NCI-H2227 (cell line): ENCODE results near the gene TOM1L2.
"Not testable (repeated sequence)": the region's sequence is repeated elsewhere in the genome, so short reads cannot be mapped to it uniquely, and the experiment has no call there.

Source experiments
- DNase-seq: peaks from one replicate; lab custom pipeline; 2025; ENCODE audit not compliant: unreplicated experiment; lab: John Stamatoyannopoulos, UW

The TOM1L2 gene

GRCh38 chr17:17995887-17996286 lies 23.7 kb upstream of the TOM1L2 start:
- not testable (repeated sequence) for DNase-seq

DNA sequence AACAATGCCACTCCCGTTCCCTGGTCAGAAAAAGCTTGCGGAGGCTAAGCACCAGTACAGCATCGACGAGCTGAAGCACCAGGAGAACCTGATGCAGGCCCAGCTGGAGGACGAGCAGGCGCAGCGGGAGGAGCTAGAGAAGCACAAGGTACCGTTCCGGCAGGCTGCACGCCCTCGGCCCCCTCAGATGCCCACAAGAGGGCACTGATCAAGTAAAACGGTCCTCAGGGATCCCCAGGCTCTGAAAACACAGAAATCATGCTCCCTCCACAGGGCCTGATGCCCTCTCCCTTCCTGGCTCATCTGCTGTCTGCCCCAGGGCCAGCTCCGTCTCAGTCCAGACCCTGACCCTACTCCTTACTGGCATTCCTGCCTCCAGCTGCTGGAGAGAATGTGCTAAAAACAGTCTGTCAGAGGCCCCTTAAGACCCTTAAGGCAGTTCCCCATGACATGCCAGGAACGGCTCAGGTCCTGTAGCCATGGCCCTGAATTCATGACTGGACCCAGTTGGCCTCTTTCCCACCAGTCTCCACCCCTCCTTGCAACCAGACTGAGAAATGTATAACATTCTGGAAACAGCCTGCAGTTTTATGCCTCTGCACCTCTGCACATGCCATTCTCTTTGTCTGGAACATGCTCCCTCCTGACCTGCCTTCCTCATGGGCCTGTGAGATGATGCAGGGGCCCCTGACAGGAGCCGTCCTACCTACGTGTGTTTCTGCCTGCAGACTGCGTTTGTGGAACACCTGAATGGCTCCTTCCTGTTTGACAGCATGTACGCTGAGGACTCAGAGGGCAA lies 22.3 kb upstream of the TOM1L2 start:
- peak; percentile 22 for DNase-seq

DNA sequence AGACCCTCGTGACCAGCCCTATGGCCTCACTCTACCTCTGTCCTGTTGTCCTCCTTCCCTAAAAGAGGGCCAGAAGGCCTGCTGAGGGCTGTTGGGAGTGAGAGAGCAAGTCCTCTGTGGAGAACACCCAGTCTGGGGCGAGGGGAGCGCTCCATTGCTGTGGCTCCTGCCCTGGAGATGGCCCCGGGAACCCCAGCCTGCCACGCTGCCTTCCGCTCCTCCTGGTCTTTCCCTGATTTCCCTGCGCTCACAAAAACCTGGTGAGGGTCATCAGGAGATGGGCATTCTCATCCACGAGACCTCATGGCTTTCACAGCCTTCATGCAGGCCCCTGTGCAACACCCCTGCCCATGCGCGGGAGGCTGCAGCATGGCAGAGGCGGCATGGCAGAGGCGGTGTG lies 21.7 kb upstream of the TOM1L2 start:
- no peak for DNase-seq

DNA sequence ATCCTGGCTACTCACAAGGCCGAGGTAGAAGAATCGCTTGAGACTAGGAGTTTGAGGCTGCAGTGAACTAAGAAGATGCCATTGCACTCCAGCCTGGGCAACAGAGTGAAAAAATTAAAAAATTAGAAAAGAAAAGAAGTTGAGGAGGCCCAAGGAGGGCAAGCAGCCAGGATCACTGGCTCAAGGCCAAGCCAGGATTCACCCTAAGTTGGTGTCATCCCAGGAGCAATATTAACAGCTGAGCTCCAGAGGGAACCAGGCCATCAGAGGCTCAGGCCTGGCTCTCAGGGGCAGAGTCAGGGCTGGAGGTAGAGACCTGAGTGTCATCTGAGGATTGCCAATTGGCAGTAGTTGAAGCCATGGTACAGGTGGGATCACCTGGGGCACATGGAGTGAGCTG lies 21.2 kb upstream of the TOM1L2 start:
- no peak for DNase-seq

DNA sequence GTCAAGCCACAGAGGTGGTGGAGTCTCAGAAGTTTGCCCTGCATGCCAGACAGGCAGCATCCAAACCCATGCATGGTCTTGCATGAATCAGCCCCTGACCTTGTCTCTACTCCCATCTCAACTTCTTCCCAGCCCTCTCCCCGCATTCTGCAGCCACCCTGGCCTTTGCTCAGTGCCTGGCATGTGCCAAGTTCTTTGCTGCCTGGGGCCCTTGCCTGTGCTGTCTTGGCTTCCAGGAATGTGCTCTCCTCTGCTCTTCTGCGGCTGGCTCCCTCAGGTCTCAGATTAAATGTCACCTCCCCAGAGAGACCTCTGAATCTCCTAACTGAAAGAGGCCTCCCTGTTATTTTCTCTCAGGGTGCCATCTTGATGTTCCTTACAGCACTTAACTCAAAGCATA lies 18.1 kb upstream of the TOM1L2 start:
- DNase-seq = no peak

DNA sequence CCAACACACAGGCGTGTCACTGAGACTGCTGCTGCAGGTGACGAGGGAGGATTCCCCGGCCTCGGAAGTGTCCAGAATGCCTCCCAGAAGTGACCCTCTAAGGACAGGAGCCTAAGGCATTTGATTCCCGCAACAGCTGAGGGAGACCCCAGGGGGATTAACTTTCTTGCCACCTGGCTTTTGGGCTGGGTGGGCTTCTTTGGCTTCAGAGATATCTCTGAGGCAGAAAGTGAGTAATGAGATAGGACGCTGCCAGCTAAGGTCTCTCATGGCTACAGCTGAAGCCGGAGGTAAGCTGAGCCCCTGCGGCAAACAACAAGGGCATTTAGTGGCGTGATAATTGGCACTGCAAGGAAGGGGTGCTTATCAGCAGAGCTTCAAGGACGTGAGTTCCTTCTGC lies 17.4 kb upstream of the TOM1L2 start:
- DNase-seq = no peak

GRCh38 chr17:17989081-17989480 lies 16.9 kb upstream of the TOM1L2 start:
- no peak for DNase-seq

DNA sequence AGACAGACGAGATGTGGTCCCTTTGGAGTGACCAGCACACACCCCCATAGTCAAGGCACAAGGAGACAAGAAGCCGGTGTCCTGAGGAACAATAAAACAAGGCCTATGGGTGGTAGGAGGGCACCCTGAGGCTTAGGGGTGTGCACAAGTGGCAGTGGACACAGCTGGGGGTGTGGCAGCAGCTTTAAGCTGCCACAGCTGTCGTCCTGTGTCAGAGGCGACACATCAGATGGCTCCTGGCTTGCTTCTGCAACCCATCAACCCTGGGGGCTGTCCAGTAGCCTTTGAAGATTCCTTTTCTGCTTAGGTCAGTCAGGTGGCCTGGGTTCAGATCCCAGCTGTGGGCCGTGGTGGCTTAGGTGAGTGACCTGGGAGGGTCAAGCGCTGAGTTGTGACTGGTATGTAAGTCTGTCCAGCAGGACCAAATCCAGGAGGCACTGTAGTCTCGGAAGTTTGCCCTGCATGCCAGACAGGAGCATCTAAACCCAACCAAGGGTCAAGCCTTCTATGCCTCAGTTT lies 16.3 kb upstream of the TOM1L2 start:
- DNase-seq = no peak

DNA sequence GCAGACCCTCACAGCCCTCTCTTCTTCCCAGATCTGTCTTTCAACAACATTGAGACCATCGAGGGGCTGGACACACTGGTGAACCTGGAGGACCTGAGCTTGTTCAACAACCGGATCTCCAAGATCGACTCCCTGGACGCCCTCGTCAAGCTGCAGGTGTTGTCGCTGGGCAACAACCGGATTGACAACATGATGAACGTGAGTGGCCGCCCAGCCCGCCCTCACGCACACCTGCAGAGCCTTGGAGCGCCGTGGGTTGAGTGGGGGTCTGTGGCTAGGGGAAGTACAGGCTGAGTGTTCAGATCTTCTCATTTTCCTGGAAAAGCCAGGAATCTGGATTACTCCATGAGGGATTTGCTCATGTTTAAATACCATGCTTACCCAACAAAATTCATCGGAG lies 15.7 kb upstream of the TOM1L2 start:
- DNase-seq = no peak

GRCh38 chr17:17987187-17987896 lies 15.1 kb upstream of the TOM1L2 start:
- DNase-seq = no peak

DNA sequence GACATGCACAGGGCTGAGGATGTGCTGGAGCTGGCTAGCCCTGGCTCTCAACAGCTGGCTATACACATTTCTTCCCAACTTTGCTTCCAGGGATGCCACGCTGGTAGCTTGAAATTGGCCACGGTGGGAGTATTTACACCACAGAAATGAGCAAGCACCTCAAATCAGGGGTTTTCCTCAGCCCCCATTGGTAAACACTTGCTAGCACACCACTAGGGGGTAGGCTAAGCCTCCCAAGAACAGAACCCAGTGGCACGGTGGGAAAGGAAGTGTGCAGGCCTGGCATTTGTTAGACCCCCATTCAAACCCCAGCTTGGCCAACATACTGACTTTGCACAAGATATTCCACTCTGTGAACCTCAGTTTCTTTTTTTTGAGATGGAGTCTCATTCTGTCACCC lies 13.4 kb upstream of the TOM1L2 start:
- no peak for DNase-seq

- DNase-seq = no peak
These were observed 13.0 kb upstream of the TOM1L2 start for GRCh38 chr17:17985153-17985552.

- no peak for DNase-seq
These were observed 11.6 kb upstream of the TOM1L2 start for GRCh38 chr17:17983776-17984175.

- DNase-seq = no peak
These were observed 11.2 kb upstream of the TOM1L2 start for GRCh38 chr17:17983376-17983775.

DNA sequence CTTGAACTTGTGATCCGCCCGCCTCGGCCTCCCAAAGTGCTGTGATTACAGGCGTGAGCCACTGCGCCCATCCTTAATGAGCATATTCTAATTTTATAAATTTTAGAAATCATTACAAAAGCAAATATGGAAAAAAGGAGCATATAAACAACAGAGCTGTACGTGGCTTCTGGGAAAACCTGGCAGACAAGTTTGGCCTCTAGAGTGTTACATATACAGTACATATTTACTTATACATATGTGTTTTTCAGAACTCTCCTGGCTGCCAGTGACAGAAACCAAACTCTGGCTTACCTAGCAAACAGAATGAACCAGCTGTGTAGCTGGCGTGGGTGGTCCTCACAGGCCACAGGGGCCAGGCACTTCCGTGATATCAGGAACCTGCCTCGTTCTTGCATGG lies 10.6 kb upstream of the TOM1L2 start:
- no peak for DNase-seq

GRCh38 chr17:17981330-17981729 lies 9.1 kb upstream of the TOM1L2 start:
- DNase-seq = no peak

DNA sequence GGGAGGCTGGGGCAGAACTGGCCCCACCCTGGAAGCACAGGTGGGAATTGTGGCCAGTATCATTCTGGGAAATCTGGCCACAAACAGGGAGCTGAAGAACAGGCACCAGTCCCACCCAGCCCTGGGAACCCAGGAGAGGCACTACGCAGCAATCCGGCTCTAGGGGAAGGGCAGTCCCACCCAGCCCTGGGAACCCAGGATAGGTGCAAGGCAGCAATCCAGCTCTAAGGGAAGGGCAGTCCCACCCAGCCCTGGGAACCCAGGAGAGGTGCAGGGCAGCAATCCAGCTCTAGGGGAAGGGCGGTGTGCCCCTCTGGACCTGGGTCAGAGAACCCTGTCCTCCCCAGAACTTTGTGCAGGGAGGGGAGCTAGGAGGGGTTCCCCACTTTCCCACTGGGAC lies 7.6 kb upstream of the TOM1L2 start:
- no peak for DNase-seq

DNA sequence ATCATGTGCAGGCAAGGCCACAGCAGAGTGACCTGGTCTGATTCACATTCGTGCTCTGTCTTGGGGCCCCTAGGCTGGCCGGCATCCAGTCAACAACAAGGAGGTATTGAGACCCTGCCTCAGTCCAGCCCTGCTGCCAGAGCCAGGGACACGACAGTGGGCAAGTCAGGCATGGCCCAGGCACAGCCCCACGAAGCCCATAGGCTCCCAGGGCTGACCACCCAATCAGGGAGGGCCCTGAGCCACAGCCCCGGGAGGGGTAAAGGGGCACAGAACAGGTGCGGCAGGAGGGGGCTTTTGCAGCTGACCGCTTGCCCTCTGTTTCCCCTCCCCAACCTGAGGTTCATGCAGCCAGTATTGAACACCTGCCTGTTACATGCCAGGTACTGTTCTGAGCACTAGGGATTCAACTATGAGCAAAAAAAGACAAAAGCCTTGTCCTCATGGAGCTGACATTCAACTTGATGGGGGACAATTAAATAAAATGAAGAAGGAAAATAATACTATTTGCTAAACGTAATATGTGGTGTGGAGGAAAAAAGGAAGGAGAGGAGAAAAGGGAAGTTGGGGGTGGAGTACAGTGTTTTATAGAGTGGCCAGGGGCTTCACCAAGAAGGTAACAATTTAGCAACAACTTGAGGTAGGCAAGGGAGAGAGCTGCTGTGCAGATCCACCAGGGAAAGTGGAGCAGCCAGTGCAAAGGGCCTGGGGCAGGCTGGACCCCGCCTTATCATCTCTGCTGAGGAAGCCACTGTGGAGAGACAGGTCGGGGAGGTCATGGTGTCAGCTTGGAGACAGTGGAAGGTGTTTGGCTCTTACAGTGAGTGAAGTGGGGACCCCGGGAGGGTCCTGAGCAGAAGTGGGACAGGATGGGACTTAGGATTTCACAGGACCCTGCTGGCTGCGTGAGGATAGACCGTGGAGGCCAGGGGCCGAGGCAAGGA lies 6.6 kb upstream of the TOM1L2 start:
- no peak for DNase-seq

- DNase-seq = no peak
These were observed 4.9 kb upstream of the TOM1L2 start for GRCh38 chr17:17976931-17977570.

- DNase-seq = no peak
These were observed 3.2 kb upstream of the TOM1L2 start for GRCh38 chr17:17975436-17975835.

DNA sequence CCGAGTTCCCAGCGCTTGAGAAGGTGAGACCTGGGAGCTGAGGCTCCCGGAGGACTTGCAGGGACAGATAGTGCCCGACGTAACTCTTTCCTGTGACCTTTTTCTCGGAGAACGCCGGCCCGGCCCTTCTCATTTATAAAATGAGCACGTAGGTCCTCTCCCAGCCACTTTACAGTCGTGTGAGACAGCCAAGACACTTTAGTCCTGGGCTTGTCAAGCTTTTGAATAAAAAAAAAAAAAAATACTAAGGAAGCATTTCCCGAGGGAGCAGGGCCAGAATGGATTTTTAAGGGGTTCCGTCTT lies 703 bp upstream of the TOM1L2 start:
- no peak for DNase-seq
